ENCODE data around the gene GLIS1. TPM values are rescaled to one million over a fixed set of nuclear protein-coding genes. Genes with fewer than 3 reads are reported as not detected.

GLIS1 gene
- total RNA-seq, 2 experiments from 2014 or later: not detected

GRCh38 chr1:53592521-53592982 lies 146.4 kb downstream of the GLIS1 start:
- Mint-ChIP-seq H3K27ac (no peak overlapping the region), H3K4me1 (ENCODE audit: low read depth) (no peaks in the 10 kb centered on the region), H3K27me3 (no peaks in the 10 kb centered on the region), H3K4me3 (no peak overlapping the region), H3K36me3 (ENCODE audit: low read depth) (no peaks in the 10 kb centered on the region), H3K9me3 (no peaks in the 10 kb centered on the region)
- ATAC-seq (no peak), DNase-seq (no peak)
- ChIA-PET CTCF (interaction anchor here (0.9 to 1.4 kb wide), 2 partner anchors 161 to 170 kb away, joined by 3 read pairs; no protein-coding TSS in a partner anchor), POLR2A (no interaction called here)
- no peak for TF ChIP-seq CTCF (IDR thresholded peaks at IDR 0.05)
- intact Hi-C loops (cut with micrococcal nuclease): no loop called here

- H3K27ac Mint-ChIP-seq: no peak overlapping the region
- H3K36me3 Mint-ChIP-seq (ENCODE audit: low read depth): no peaks in the 10 kb centered on the region
- POLR2A ChIA-PET: no interaction called here
- intact Hi-C loops (cut with micrococcal nuclease): no loop called here
- ATAC-seq: no peak
- H3K4me3 Mint-ChIP-seq: no peak overlapping the region
- CTCF ChIA-PET: interaction anchor here (1.4 kb wide), 1 partner anchor 170 kb away, joined by 3 read pairs; no protein-coding TSS in a partner anchor
- no peak for TF ChIP-seq CTCF (IDR thresholded peaks at IDR 0.05)
- H3K27me3 Mint-ChIP-seq: no peaks in the 10 kb centered on the region
- DNase-seq: no peak
- no peaks in the 10 kb centered on the region for H3K9me3 Mint-ChIP-seq
- H3K4me1 Mint-ChIP-seq (ENCODE audit: low read depth): no peaks in the 10 kb centered on the region
Observed at GRCh38 chr1:53591924-53592323, 147.0 kb downstream of the GLIS1 start.

GRCh38 chr1:53590531-53591515 lies 148.1 kb downstream of the GLIS1 start:
- no peaks in the 10 kb centered on the region for H3K27me3 Mint-ChIP-seq
- H3K9me3 Mint-ChIP-seq: no peaks in the 10 kb centered on the region
- H3K4me3 Mint-ChIP-seq: no peak overlapping the region
- no peak for TF ChIP-seq CTCF (IDR thresholded peaks at IDR 0.05)
- ATAC-seq (no peak), DNase-seq (no peak)
- no peaks in the 10 kb centered on the region for H3K36me3 Mint-ChIP-seq (ENCODE audit: low read depth)
- no peaks in the 10 kb centered on the region for H3K4me1 Mint-ChIP-seq (ENCODE audit: low read depth)
- intact Hi-C loops (cut with micrococcal nuclease): no loop called here
- ChIA-PET POLR2A (no interaction called here), CTCF (interaction anchor here (1.0 kb wide), 1 partner anchor 91 kb away, joined by 4 read pairs; no protein-coding TSS in a partner anchor)
- H3K27ac Mint-ChIP-seq: no peak overlapping the region

GRCh38 chr1:53590104-53590503 lies 148.9 kb downstream of the GLIS1 start:
- Mint-ChIP-seq H3K4me1 (ENCODE audit: low read depth) (peaks cover 4% of the 10 kb centered on the region), H3K9me3 (no peaks in the 10 kb centered on the region), H3K27ac (no peak overlapping the region), H3K27me3 (no peaks in the 10 kb centered on the region), H3K36me3 (ENCODE audit: low read depth) (no peaks in the 10 kb centered on the region), H3K4me3 (no peak overlapping the region)
- no peak for ATAC-seq
- TF ChIP-seq CTCF (IDR thresholded peaks at IDR 0.05): no peak
- no peak for DNase-seq
- intact Hi-C loops (cut with micrococcal nuclease): no loop called here
- ChIA-PET CTCF (interaction anchor here (1.0 kb wide), 1 partner anchor 92 kb away, joined by 4 read pairs; no protein-coding TSS in a partner anchor), POLR2A (no interaction called here)

Data from activated CD8-positive, alpha-beta T cell treated with anti-CD3 and anti-CD28 coated beads for 36 hours (primary cell).